Activated CD4-positive, alpha-beta memory T cell treated with anti-CD3 and anti-CD28 coated beads for 36 hours (primary cell): Measurements from ENCODE around the gene TMEM127. TPM values are rescaled to one million over a fixed set of nuclear protein-coding genes. Genes with fewer than 3 reads are reported as not detected.
"Not testable (repeated sequence)": the region's sequence is repeated elsewhere in the genome, so short reads cannot be mapped to it uniquely, and the experiment has no call there.

Experiments used
- CTCF ChIA-PET: fragments of 350-600 bp; sonication (Branson Sonifier 250); formaldehyde crosslinking; loops from one replicate; lab custom pipeline; 2021; ENCODE audit warnings: antibody characterized with exemption, inconsistent platforms; lab: Charles Lee
- POLR2A ChIA-PET: fragments of 350-600 bp; sonication (Branson Sonifier 250); formaldehyde crosslinking; loops from one replicate; lab custom pipeline; 2021; ENCODE audit warnings: antibody characterized with exemption; lab: Charles Lee
- DNase-seq: peaks from one replicate; pipeline ENCODE4 v3.0.0-alpha.2; 2020
- H3K27ac Mint-ChIP-seq: one replicate; pipeline ENCODE4 v1.8.0; 2021; ENCODE audit warnings: mixed read lengths
- H3K27me3 Mint-ChIP-seq: one replicate; pipeline ENCODE4 v1.8.0; 2021; ENCODE audit warnings: mixed read lengths
- H3K36me3 Mint-ChIP-seq: one replicate; pipeline ENCODE4 v1.8.0; 2021; ENCODE audit warnings: mixed read lengths
- H3K4me1 Mint-ChIP-seq: one replicate; pipeline ENCODE4 v1.8.0; 2021; ENCODE audit warnings: low read depth, mixed read lengths
- H3K4me3 Mint-ChIP-seq: one replicate; pipeline ENCODE4 v1.8.0; 2021; ENCODE audit warnings: mild to moderate bottlenecking, mixed read lengths
- H3K9me3 Mint-ChIP-seq: one replicate; pipeline ENCODE4 v1.8.0; 2021; ENCODE audit warnings: mixed read lengths
- intact Hi-C: fragments of 100-400 bp; cut with micrococcal nuclease; formaldehyde crosslinking; loops from one replicate; pipeline ENCODE4 v1.15.1; 2023
- total RNA-seq, 2 experiments: library from RNA; stranded (reverse); gene quantifications; one replicate each; pipeline ENCODE4 v1.2.3, GENCODE V29; 2021

The TMEM127 gene
- total RNA-seq = 10 to 100 TPM; 19.3 to 22.2 TPM

- H3K9me3 Mint-ChIP-seq = no peaks in the 10 kb centered on the region
- peak; percentile 99 for DNase-seq
Observed at GRCh38 chr2:96265840-96266679, at the start of gene TMEM127, which contains the start of gene CIAO1. Gene TMEM127 (minus strand): TSS chr2:96265997. CDS start chr2:96265381, 616 bp downstream. Gene CIAO1 (plus strand): TSS chr2:96266225. CDS start chr2:96266351, 126 bp downstream.

GRCh38 chr2:96315005-96315399 is 49.2 kb upstream of the TMEM127 start:
- peaks cover 5% of the 10 kb centered on the region for H3K36me3 Mint-ChIP-seq
- no peaks in the 10 kb centered on the region for H3K9me3 Mint-ChIP-seq
- H3K4me3 Mint-ChIP-seq = no peak overlapping the region
- ChIA-PET POLR2A (interaction anchor here (1.1 to 1.5 kb wide), 2 partner anchors 9 to 27 kb away, joined by 7 read pairs; no protein-coding TSS in a partner anchor), CTCF (no interaction called here)
- intact Hi-C loops = no loop called here
- H3K27me3 Mint-ChIP-seq = no peaks in the 10 kb centered on the region
- no peak for DNase-seq
- peaks cover 42% of the 10 kb centered on the region for H3K4me1 Mint-ChIP-seq
- peak overlapping the region; percentile 85 for H3K27ac Mint-ChIP-seq

More at GRCh38 chr2:96265840-96266679, at the start of gene TMEM127, which contains the start of gene CIAO1:
- H3K27me3 Mint-ChIP-seq = no peaks in the 10 kb centered on the region
- H3K36me3 Mint-ChIP-seq = peaks cover 31% of the 10 kb centered on the region
- peaks cover 50% of the 10 kb centered on the region for H3K4me1 Mint-ChIP-seq
- intact Hi-C loops = loop anchor here (1.0 to 5.0 kb wide), 8 partner anchors 24 to 271 kb away; partner anchors contain the start of genes ARID5A, NCAPH, SNRNP200 and STARD7
- peak within 1 kb of the TSS; percentile 99 for H3K4me3 Mint-ChIP-seq
- ChIA-PET POLR2A (interaction anchor here (0.6 to 3.1 kb wide), 7 partner anchors 39 to 124 kb away, joined by 3 to 20 read pairs (median 4); partner anchors contain the start of genes DUSP2, SNRNP200 and STARD7), CTCF (interaction anchor here (0.7 to 2.5 kb wide), 7 partner anchors 27 to 274 kb away, joined by 3 to 20 read pairs (median 4); partner anchors contain the start of genes ADRA2B, ANKRD36C and STARD7)
- H3K27ac Mint-ChIP-seq = peak within 1 kb of the TSS; percentile 97

GRCh38 chr2:96308248-96308647 is 42.5 kb upstream of the TMEM127 start:
- no peak overlapping the region for H3K27ac Mint-ChIP-seq
- CTCF ChIA-PET = interaction anchor here (1.7 kb wide), 1 partner anchor 37 kb away, joined by 4 read pairs; no protein-coding TSS in a partner anchor
- peaks cover 28% of the 10 kb centered on the region for H3K4me1 Mint-ChIP-seq
- POLR2A ChIA-PET = no interaction called here
- intact Hi-C loops = no loop called here
- H3K9me3 Mint-ChIP-seq = no peaks in the 10 kb centered on the region
- H3K36me3 Mint-ChIP-seq = peaks cover 14% of the 10 kb centered on the region
- H3K27me3 Mint-ChIP-seq = no peaks in the 10 kb centered on the region
- no peak overlapping the region for H3K4me3 Mint-ChIP-seq
- no peak for DNase-seq

- Mint-ChIP-seq H3K27me3 (no peaks in the 10 kb centered on the region), H3K27ac (peak overlapping the region; percentile 97), H3K4me1 (peaks cover 41% of the 10 kb centered on the region), H3K36me3 (peaks cover 32% of the 10 kb centered on the region), H3K4me3 (peak overlapping the region; percentile 99), H3K9me3 (no peaks in the 10 kb centered on the region)
- intact Hi-C loops = no loop called here
- POLR2A ChIA-PET = interaction anchor here (1.0 to 2.9 kb wide), 10 partner anchors 9 to 232 kb away, joined by 3 to 28 read pairs (median 6); partner anchors contain the start of genes ITPRIPL1, NCAPH and STARD7
- DNase-seq = no peak
- CTCF ChIA-PET = interaction anchor here (0.6 to 2.1 kb wide), 5 partner anchors 15 to 101 kb away, joined by 3 to 8 read pairs (median 5); partner anchors contain the start of gene ITPRIPL1
Observed at GRCh38 chr2:96306370-96306769, 40.6 kb upstream of the TMEM127 start.

- intact Hi-C loops = loop anchor here (1.0 to 2.0 kb wide), 4 partner anchors 15 to 40 kb away; partner anchors contain the start of genes CIAO1 and NCAPH
- Mint-ChIP-seq H3K4me1 (peaks cover 45% of the 10 kb centered on the region), H3K27me3 (no peaks in the 10 kb centered on the region), H3K27ac (peak overlapping the region; percentile 97), H3K36me3 (peaks cover 36% of the 10 kb centered on the region), H3K9me3 (no peaks in the 10 kb centered on the region), H3K4me3 (peak overlapping the region; percentile 99)
- DNase-seq = no peak
- POLR2A ChIA-PET = interaction anchor here (0.8 to 2.9 kb wide), 13 partner anchors 10 to 314 kb away, joined by 3 to 28 read pairs (median 5); partner anchors contain the start of genes ANKRD36C, ITPRIPL1, NCAPH and STARD7
- CTCF ChIA-PET = interaction anchor here (1.2 to 2.1 kb wide), 4 partner anchors 16 to 101 kb away, joined by 3 to 8 read pairs (median 6); partner anchors contain the start of gene ITPRIPL1
Observed at GRCh38 chr2:96305979-96306308, 40.1 kb upstream of the TMEM127 start.

- H3K27ac Mint-ChIP-seq = peak within 1 kb of the TSS; percentile 97
- peak within 1 kb of the TSS; percentile 99 for H3K4me3 Mint-ChIP-seq
- peaks cover 47% of the 10 kb centered on the region for H3K4me1 Mint-ChIP-seq
- peak; percentile 94 for DNase-seq
- no peaks in the 10 kb centered on the region for H3K27me3 Mint-ChIP-seq
- intact Hi-C loops = loop anchor here (1.0 to 2.0 kb wide), 4 partner anchors 16 to 39 kb away; partner anchors contain the start of genes CIAO1 and NCAPH
- H3K9me3 Mint-ChIP-seq = no peaks in the 10 kb centered on the region
- peaks cover 39% of the 10 kb centered on the region for H3K36me3 Mint-ChIP-seq
- ChIA-PET CTCF (interaction anchor here (1.0 to 2.1 kb wide), 5 partner anchors 16 to 204 kb away, joined by 3 to 8 read pairs (median 5); partner anchors contain the start of gene ITPRIPL1), POLR2A (interaction anchor here (0.6 to 2.9 kb wide), 20 partner anchors 10 to 332 kb away, joined by 3 to 28 read pairs (median 4); partner anchors contain the start of genes ANKRD36C, ITPRIPL1, NCAPH and STARD7)
Observed at GRCh38 chr2:96305091-96305978, 39.5 kb upstream of the TMEM127 start, which contains the start of gene SNRNP200. Gene SNRNP200 (minus strand): TSS chr2:96305546. CDS start chr2:96305437, 109 bp downstream.

- peaks cover 44% of the 10 kb centered on the region for H3K36me3 Mint-ChIP-seq
- no peak for DNase-seq
Observed at GRCh38 chr2:96304606-96305005, 38.8 kb upstream of the TMEM127 start.

GRCh38 chr2:96301865-96302264 is 36.1 kb upstream of the TMEM127 start:
- peak overlapping the region; percentile 28 for H3K27ac Mint-ChIP-seq
- POLR2A ChIA-PET = interaction anchor here (1.2 to 1.6 kb wide), 2 partner anchors 34 to 93 kb away, joined by 3 to 4 read pairs; partner anchors contain the start of genes NCAPH and STARD7
- CTCF ChIA-PET = interaction anchor here (1.2 kb wide), 1 partner anchor 226 kb away, joined by 4 read pairs; no protein-coding TSS in a partner anchor
- no peaks in the 10 kb centered on the region for H3K27me3 Mint-ChIP-seq
- no peaks in the 10 kb centered on the region for H3K9me3 Mint-ChIP-seq
- intact Hi-C loops = no loop called here
- no peak for DNase-seq
- H3K4me1 Mint-ChIP-seq = peaks cover 45% of the 10 kb centered on the region
- H3K36me3 Mint-ChIP-seq = peaks cover 71% of the 10 kb centered on the region
- H3K4me3 Mint-ChIP-seq = no peak overlapping the region

More at GRCh38 chr2:96304606-96305005, 38.8 kb upstream of the TMEM127 start:
- H3K4me3 Mint-ChIP-seq = peak overlapping the region; percentile 99
- POLR2A ChIA-PET = interaction anchor here (0.6 to 2.9 kb wide), 13 partner anchors 11 to 333 kb away, joined by 3 to 28 read pairs (median 4); partner anchors contain the start of genes ITPRIPL1 and NCAPH
- H3K9me3 Mint-ChIP-seq = no peaks in the 10 kb centered on the region
- H3K4me1 Mint-ChIP-seq = peaks cover 47% of the 10 kb centered on the region
- H3K27ac Mint-ChIP-seq = peak overlapping the region; percentile 57
- CTCF ChIA-PET = interaction anchor here (1.0 to 2.1 kb wide), 4 partner anchors 17 to 205 kb away, joined by 3 to 8 read pairs (median 6); no protein-coding TSS in a partner anchor
- no peaks in the 10 kb centered on the region for H3K27me3 Mint-ChIP-seq
- intact Hi-C loops = loop anchor here (1.0 to 2.0 kb wide), 4 partner anchors 17 to 40 kb away; partner anchors contain the start of genes CIAO1 and NCAPH

GRCh38 chr2:96296925-96297324 is 31.1 kb upstream of the TMEM127 start:
- H3K4me3 Mint-ChIP-seq = no peak overlapping the region
- peaks cover 12% of the 10 kb centered on the region for H3K4me1 Mint-ChIP-seq
- H3K27ac Mint-ChIP-seq = no peak overlapping the region
- H3K27me3 Mint-ChIP-seq = no peaks in the 10 kb centered on the region
- H3K36me3 Mint-ChIP-seq = peaks cover 77% of the 10 kb centered on the region
- no peaks in the 10 kb centered on the region for H3K9me3 Mint-ChIP-seq
- ChIA-PET POLR2A (no interaction called here), CTCF (no interaction called here)
- no peak for DNase-seq
- intact Hi-C loops = no loop called here

- H3K27ac Mint-ChIP-seq, H3K27me3 Mint-ChIP-seq, H3K4me3 Mint-ChIP-seq, intact Hi-C loops, H3K4me1 Mint-ChIP-seq, DNase-seq, H3K9me3 Mint-ChIP-seq: not testable (repeated sequence)
- peaks cover 80% of the 10 kb centered on the region for H3K36me3 Mint-ChIP-seq
- ChIA-PET CTCF (interaction anchor here (0.7 kb wide), 1 partner anchor 52 kb away, joined by 3 read pairs; no protein-coding TSS in a partner anchor), POLR2A (interaction anchor here (1.4 kb wide), 1 partner anchor 11 kb away, joined by 5 read pairs; the partner anchor contains the start of gene SNRNP200)
Observed at GRCh38 chr2:96294271-96294670, 28.5 kb upstream of the TMEM127 start.
